Stimulated activated naive CD8-positive, alpha-beta T cell treated with anti-CD3 and anti-CD28 coated beads, Interleukin-15, amount 100 ng/mL, for 72 hours (primary cell): Measurements from ENCODE around the gene LYSET.
"Not testable (repeated sequence)": the region's sequence is repeated elsewhere in the genome, so short reads cannot be mapped to it uniquely, and the experiment has no call there.

Experiments used
- ATAC-seq: fragments of 150-1000 bp; cut with Tn5 transposase; 2 replicates; pipeline ENCODE4 v1.10.0; 2021; ENCODE audit warnings: mild to moderate bottlenecking, moderate library complexity
- DNase-seq, 2 donors: peaks; one replicate each; pipeline ENCODE4 v3.0.0; 2021 to 2022
- H3K27ac Mint-ChIP-seq, 2 donors: one replicate each; pipeline ENCODE4 v1.8.0; 2022; ENCODE audit warnings: mild to moderate bottlenecking in 2 of 2, mixed read lengths in 2 of 2, moderate library complexity in 2 of 2
- H3K27me3 Mint-ChIP-seq: one replicate; pipeline ENCODE4 v1.8.0; 2022; ENCODE audit warnings: mixed read lengths
- H3K4me1 Mint-ChIP-seq: one replicate; pipeline ENCODE4 v1.8.0; 2022; ENCODE audit warnings: mild to moderate bottlenecking, mixed read lengths
- H3K4me3 Mint-ChIP-seq, 2 donors: one replicate each; pipeline ENCODE4 v1.8.0; 2022; ENCODE audit warnings: mild to moderate bottlenecking in 2 of 2, mixed read lengths in 2 of 2, moderate library complexity in 1 of 2
- H3K9me3 Mint-ChIP-seq, 2 donors: one replicate each; pipeline ENCODE4 v1.8.0; 2022; ENCODE audit warnings: mixed read lengths in 2 of 2

Gene LYSET

GRCh38 chr14:93232159-93232558 lies 47.0 kb downstream of the LYSET start:
- Mint-ChIP-seq H3K9me3 (no peaks in the 10 kb centered on the region), H3K27ac (no peak overlapping the region), H3K4me3 (peak overlapping the region in 1 of 2 donors; percentile 9), H3K4me1 (peaks cover 15% of the 10 kb centered on the region), H3K27me3 (peaks cover 17% of the 10 kb centered on the region)
- DNase-seq (no peak), ATAC-seq (no peak)

- Mint-ChIP-seq H3K27me3 (peaks cover 17% of the 10 kb centered on the region), H3K4me1 (peaks cover 15% of the 10 kb centered on the region)
- ATAC-seq, H3K9me3 Mint-ChIP-seq, H3K4me3 Mint-ChIP-seq, DNase-seq, H3K27ac Mint-ChIP-seq: not testable (repeated sequence)
Measured at GRCh38 chr14:93233078-93233477, 48.0 kb downstream of the LYSET start.

- DNase-seq = no peak
- H3K27me3 Mint-ChIP-seq = peaks cover 16% of the 10 kb centered on the region
Measured at GRCh38 chr14:93234798-93235197, 49.7 kb downstream of the LYSET start.

More at GRCh38 chr14:93234798-93235197, 49.7 kb downstream of the LYSET start:
- peaks cover 15% of the 10 kb centered on the region for H3K4me1 Mint-ChIP-seq
- H3K9me3 Mint-ChIP-seq = no peaks in the 10 kb centered on the region
- no peak for ATAC-seq
- no peak overlapping the region for H3K27ac Mint-ChIP-seq
- no peak overlapping the region for H3K4me3 Mint-ChIP-seq
